Stimulated activated naive CD8-positive, alpha-beta T cell treated with anti-CD3 and anti-CD28 coated beads, Interleukin-15, Interleukin-2, amounts not matched to agents 100 ng/mL and 50 ng/mL, for 24 hours (primary cell): ENCODE results near the gene ACYP1.

ENCODE experiments used
- H3K27ac Mint-ChIP-seq: one replicate; pipeline ENCODE4 v1.8.0; 2021; ENCODE audit warnings: mild to moderate bottlenecking, mixed read lengths
- H3K27me3 Mint-ChIP-seq: one replicate; pipeline ENCODE4 v1.8.0; 2021; ENCODE audit warnings: mixed read lengths
- H3K36me3 Mint-ChIP-seq: one replicate; pipeline ENCODE4 v1.8.0; 2021; ENCODE audit warnings: low read depth, mixed read lengths
- H3K4me1 Mint-ChIP-seq: one replicate; pipeline ENCODE4 v1.8.0; 2021; ENCODE audit warnings: low read depth, mixed read lengths
- H3K4me3 Mint-ChIP-seq: one replicate; pipeline ENCODE4 v1.8.0; 2021; ENCODE audit warnings: mild to moderate bottlenecking, mixed read lengths
- H3K9me3 Mint-ChIP-seq: one replicate; pipeline ENCODE4 v1.8.0; 2021; ENCODE audit warnings: mixed read lengths

ACYP1 gene

GRCh38 chr14:75063491-75064204, at the start of gene ACYP1:
Gene ACYP1 (minus strand): TSS chr14:75064024. CDS start chr14:75063553, 471 bp downstream.
- Mint-ChIP-seq H3K27ac (peak within 1 kb of the TSS; percentile 96), H3K27me3 (no peaks in the 10 kb centered on the region), H3K36me3 (peaks cover 28% of the 10 kb centered on the region), H3K9me3 (no peaks in the 10 kb centered on the region), H3K4me1 (peaks cover 33% of the 10 kb centered on the region), H3K4me3 (peak within 1 kb of the TSS; percentile 99)

GRCh38 chr14:75109877-75110276, 46.1 kb upstream of the ACYP1 start:
- peaks cover 76% of the 10 kb centered on the region for H3K36me3 Mint-ChIP-seq
- peaks cover 10% of the 10 kb centered on the region for H3K4me1 Mint-ChIP-seq
- no peak overlapping the region for H3K27ac Mint-ChIP-seq

GRCh38 chr14:75107186-75107585, 43.4 kb upstream of the ACYP1 start:
- Mint-ChIP-seq H3K4me3 (no peak overlapping the region), H3K27ac (no peak overlapping the region), H3K36me3 (peaks cover 67% of the 10 kb centered on the region), H3K27me3 (no peaks in the 10 kb centered on the region), H3K9me3 (no peaks in the 10 kb centered on the region), H3K4me1 (no peaks in the 10 kb centered on the region)

More at GRCh38 chr14:75109877-75110276, 46.1 kb upstream of the ACYP1 start:
- Mint-ChIP-seq H3K9me3 (no peaks in the 10 kb centered on the region), H3K4me3 (no peak overlapping the region), H3K27me3 (no peaks in the 10 kb centered on the region)

- Mint-ChIP-seq H3K27ac (no peak overlapping the region), H3K36me3 (peaks cover 61% of the 10 kb centered on the region), H3K4me3 (no peak overlapping the region), H3K4me1 (no peaks in the 10 kb centered on the region), H3K9me3 (no peaks in the 10 kb centered on the region), H3K27me3 (no peaks in the 10 kb centered on the region)
Measured at GRCh38 chr14:75101491-75101890, 37.7 kb upstream of the ACYP1 start.

GRCh38 chr14:75098682-75099081, 34.9 kb upstream of the ACYP1 start:
- H3K4me3 Mint-ChIP-seq, result no peak overlapping the region
- no peaks in the 10 kb centered on the region for H3K27me3 Mint-ChIP-seq
- no peak overlapping the region for H3K27ac Mint-ChIP-seq
- H3K4me1 Mint-ChIP-seq, result no peaks in the 10 kb centered on the region
- no peaks in the 10 kb centered on the region for H3K9me3 Mint-ChIP-seq
- peaks cover 66% of the 10 kb centered on the region for H3K36me3 Mint-ChIP-seq

GRCh38 chr14:75098212-75098611, 34.4 kb upstream of the ACYP1 start:
- no peaks in the 10 kb centered on the region for H3K9me3 Mint-ChIP-seq

GRCh38 chr14:75096959-75097358, 33.1 kb upstream of the ACYP1 start:
- H3K4me1 Mint-ChIP-seq, result no peaks in the 10 kb centered on the region
- H3K27me3 Mint-ChIP-seq, result no peaks in the 10 kb centered on the region
- no peak overlapping the region for H3K4me3 Mint-ChIP-seq
- H3K36me3 Mint-ChIP-seq, result peaks cover 65% of the 10 kb centered on the region
- no peaks in the 10 kb centered on the region for H3K9me3 Mint-ChIP-seq
- H3K27ac Mint-ChIP-seq, result no peak overlapping the region

More at GRCh38 chr14:75098212-75098611, 34.4 kb upstream of the ACYP1 start:
- no peak overlapping the region for H3K4me3 Mint-ChIP-seq
- H3K27me3 Mint-ChIP-seq, result no peaks in the 10 kb centered on the region
- H3K36me3 Mint-ChIP-seq, result peaks cover 64% of the 10 kb centered on the region
- H3K27ac Mint-ChIP-seq, result no peak overlapping the region
- no peaks in the 10 kb centered on the region for H3K4me1 Mint-ChIP-seq

- Mint-ChIP-seq H3K27me3 (no peaks in the 10 kb centered on the region), H3K36me3 (peaks cover 68% of the 10 kb centered on the region), H3K4me1 (no peaks in the 10 kb centered on the region), H3K4me3 (no peak overlapping the region), H3K9me3 (no peaks in the 10 kb centered on the region), H3K27ac (no peak overlapping the region)
Measured at GRCh38 chr14:75095690-75096089, 31.9 kb upstream of the ACYP1 start.

- Mint-ChIP-seq H3K9me3 (no peaks in the 10 kb centered on the region), H3K4me1 (no peaks in the 10 kb centered on the region), H3K36me3 (peaks cover 67% of the 10 kb centered on the region), H3K27ac (no peak overlapping the region), H3K4me3 (no peak overlapping the region), H3K27me3 (no peaks in the 10 kb centered on the region)
Measured at GRCh38 chr14:75094896-75095295, 31.1 kb upstream of the ACYP1 start.

- Mint-ChIP-seq H3K4me3 (no peak overlapping the region), H3K4me1 (no peaks in the 10 kb centered on the region), H3K27me3 (no peaks in the 10 kb centered on the region), H3K9me3 (no peaks in the 10 kb centered on the region), H3K27ac (no peak overlapping the region), H3K36me3 (peaks cover 48% of the 10 kb centered on the region)
Measured at GRCh38 chr14:75092698-75093097, 28.9 kb upstream of the ACYP1 start.

GRCh38 chr14:75091251-75091650, 27.4 kb upstream of the ACYP1 start:
- Mint-ChIP-seq H3K27me3 (no peaks in the 10 kb centered on the region), H3K4me1 (no peaks in the 10 kb centered on the region), H3K4me3 (no peak overlapping the region), H3K27ac (no peak overlapping the region), H3K9me3 (no peaks in the 10 kb centered on the region), H3K36me3 (peaks cover 50% of the 10 kb centered on the region)

GRCh38 chr14:75090353-75090752, 26.5 kb upstream of the ACYP1 start:
- Mint-ChIP-seq H3K9me3 (no peaks in the 10 kb centered on the region), H3K27ac (no peak overlapping the region), H3K27me3 (no peaks in the 10 kb centered on the region), H3K4me3 (no peak overlapping the region), H3K36me3 (peaks cover 47% of the 10 kb centered on the region), H3K4me1 (no peaks in the 10 kb centered on the region)

- H3K9me3 Mint-ChIP-seq, result no peaks in the 10 kb centered on the region
- H3K4me1 Mint-ChIP-seq, result peaks cover 5% of the 10 kb centered on the region
- no peak overlapping the region for H3K27ac Mint-ChIP-seq
- H3K4me3 Mint-ChIP-seq, result no peak overlapping the region
- peaks cover 47% of the 10 kb centered on the region for H3K36me3 Mint-ChIP-seq
- H3K27me3 Mint-ChIP-seq, result no peaks in the 10 kb centered on the region
Measured at GRCh38 chr14:75088566-75089373, 24.9 kb upstream of the ACYP1 start.

GRCh38 chr14:75088153-75088552, 24.3 kb upstream of the ACYP1 start:
- Mint-ChIP-seq H3K27me3 (no peaks in the 10 kb centered on the region), H3K36me3 (peaks cover 50% of the 10 kb centered on the region), H3K9me3 (no peaks in the 10 kb centered on the region), H3K4me3 (no peak overlapping the region), H3K27ac (no peak overlapping the region), H3K4me1 (peaks cover 10% of the 10 kb centered on the region)

GRCh38 chr14:75084513-75084912, 20.7 kb upstream of the ACYP1 start:
- no peak overlapping the region for H3K27ac Mint-ChIP-seq

More at GRCh38 chr14:75084513-75084912, 20.7 kb upstream of the ACYP1 start:
- H3K27me3 Mint-ChIP-seq, result no peaks in the 10 kb centered on the region
- peaks cover 15% of the 10 kb centered on the region for H3K4me1 Mint-ChIP-seq
- peaks cover 45% of the 10 kb centered on the region for H3K36me3 Mint-ChIP-seq
- H3K4me3 Mint-ChIP-seq, result no peak overlapping the region
- H3K9me3 Mint-ChIP-seq, result no peaks in the 10 kb centered on the region
